GM12878 (cell line): ENCODE data around the gene RPL18. TPM values are rescaled to one million over a fixed set of nuclear protein-coding genes. Genes with fewer than 3 reads are reported as not detected.

Experiments
- BMI1 ChIP-seq: fragments of 450-650 bp; IDR thresholded peaks from 2 replicates; pipeline ENCODE4 v1.6.1; 2016; ENCODE audit warnings: mild to moderate bottlenecking, moderate library complexity, borderline replicate concordance
- CHD4 ChIP-seq: fragments of 200-600 bp; sonication (generic); IDR thresholded peaks from 2 replicates; pipeline ENCODE4 v1.6.1; 2016; ENCODE audit warnings: mild to moderate bottlenecking
- EGR1 ChIP-seq, 2 experiments: IDR thresholded peaks; 1 replicate in 1 of 2; 2 replicates in 1 of 2; pipeline ENCODE4 v1.6.1; 2011 to 2012; ENCODE audit warnings: low read depth in 2 of 2, low read length in 2 of 2, borderline replicate concordance in 1 of 2, mild to moderate bottlenecking in 1 of 2, moderate library complexity in 1 of 2
- EP300 ChIP-seq, 2 experiments: fragments of 150-350 bp in 1 of 2; IDR thresholded peaks; 2 replicates each; pipeline ENCODE4 v1.6.1; 2011 to 2012; ENCODE audit warnings: low read depth in 2 of 2, low read length in 2 of 2, borderline replicate concordance in 1 of 2, improper control_type of control experiment in 1 of 2, inconsistent platforms in 1 of 2; ENCODE audit not compliant: control insufficient read depth in 1 of 2
- GABPA ChIP-seq: IDR thresholded peaks from 2 replicates; pipeline ENCODE4 v1.6.1; 2014; ENCODE audit warnings: antibody characterized with exemption, low read depth, mild to moderate bottlenecking, inconsistent platforms
- MTA2 ChIP-seq: fragments of 450-650 bp; IDR thresholded peaks from 2 replicates; pipeline ENCODE4 v1.6.1; 2016; ENCODE audit warnings: low read depth, mild to moderate bottlenecking, moderate library complexity
- NFIC ChIP-seq: IDR thresholded peaks from 2 replicates; pipeline ENCODE4 v1.6.1; 2012; ENCODE audit warnings: low read depth, mild to moderate bottlenecking, inconsistent platforms, low read length, moderate library complexity
- PAX8 ChIP-seq: fragments of 450-650 bp; IDR thresholded peaks from 2 replicates; pipeline ENCODE4 v1.6.1; 2017; ENCODE audit warnings: mild to moderate bottlenecking, moderate library complexity
- POLR2A ChIP-seq: IDR thresholded peaks from 2 replicates; pipeline ENCODE4 v1.6.1; 2011; ENCODE audit warnings: low read depth, mild to moderate bottlenecking, low read length
- RAD21 ChIP-seq: IDR thresholded peaks from 2 replicates; pipeline ENCODE4 v1.6.1; 2011; ENCODE audit warnings: mild to moderate bottlenecking, low read depth, low read length, moderate library complexity; ENCODE audit not compliant: insufficient read depth
- SMARCA5 ChIP-seq: fragments of 450-650 bp; IDR thresholded peaks from 2 replicates; pipeline ENCODE4 v1.6.1; 2017; ENCODE audit warnings: mild to moderate bottlenecking
- TCF12 ChIP-seq: IDR thresholded peaks from 2 replicates; pipeline ENCODE4 v1.6.1; 2011; ENCODE audit warnings: low read depth, mild to moderate bottlenecking, low read length
- TCF7 ChIP-seq: IDR thresholded peaks from 2 replicates; pipeline ENCODE4 v1.6.1; 2014; ENCODE audit warnings: antibody characterized with exemption, borderline replicate concordance
- ZBED1 ChIP-seq: IDR thresholded peaks from 2 replicates; pipeline ENCODE4 v1.6.1; 2016; ENCODE audit warnings: borderline replicate concordance
- ZNF207 ChIP-seq: fragments of 450-650 bp; IDR thresholded peaks from 2 replicates; pipeline ENCODE4 v1.6.1; 2014; ENCODE audit warnings: antibody characterized with exemption, mild to moderate bottlenecking, borderline replicate concordance
- ZNF24 ChIP-seq: fragments of 450-650 bp; IDR thresholded peaks from 2 replicates; pipeline ENCODE4 v1.6.1; 2017; ENCODE audit warnings: antibody characterized with exemption, mild to moderate bottlenecking
- polyA plus RNA-seq, 11 experiments: library from polyadenylated mRNA; depleted of rRNA in 4 of 11; unstranded in 6 of 11; stranded (reverse) in 5 of 11; fragments of >200 nt; fragmentation: Nextera tagmentation in 4 of 11; fragmentation: Illumina TruSeq in 1 of 11; extraction: Ambion mirVana in 4 of 11; extraction: Trizol in 1 of 11; gene quantifications; 1 replicate in 1 of 11; 2 replicates in 10 of 11; pipeline versions ENCODE4 v1.2.1 to v1.2.3, GENCODE V29; 2011 to 2016; ENCODE audit warnings: inconsistent platforms in 2 of 11, missing spikeins in 2 of 11, low read depth in 1 of 11
- total RNA-seq, 4 experiments: library from RNA; depleted of rRNA in 3 of 4; stranded (reverse); fragments of >200 nt in 3 of 4; fragmentation: Illumina TruSeq in 1 of 4; extraction: Trizol in 1 of 4; gene quantifications; 2 replicates each; pipeline versions ENCODE4 v1.2.1 to v1.2.3, GENCODE V29; 2013 to 2021
- TF ChIP-seq, protein P1 (sequence below): fragments of 450-650 bp; IDR thresholded peaks from 2 replicates; pipeline ENCODE4 v1.6.1; 2016; ENCODE audit warnings: mild to moderate bottlenecking
- TF ChIP-seq, protein P2 (sequence below): IDR thresholded peaks from 2 replicates; pipeline ENCODE4 v1.6.1; 2012; ENCODE audit warnings: low read depth, low read length, improper control_type of control experiment
- TF ChIP-seq, protein P3 (sequence below): fragments of 450-650 bp; IDR thresholded peaks from 2 replicates; pipeline ENCODE4 v1.6.1; 2016; ENCODE audit warnings: mild to moderate bottlenecking, moderate library complexity, borderline replicate concordance
- TF ChIP-seq, protein P4 (sequence below): fragments of 450-650 bp; IDR thresholded peaks from 2 replicates; pipeline ENCODE4 v1.6.1; 2017; ENCODE audit warnings: antibody characterized with exemption, mild to moderate bottlenecking, moderate library complexity
- TF ChIP-seq, protein P5 (sequence below): IDR thresholded peaks from 2 replicates; pipeline ENCODE4 v1.6.1; 2011; ENCODE audit warnings: low read depth, low read length, improper control_type of control experiment, borderline replicate concordance

The RPL18 gene
- total and polyA plus RNA-seq, 10 of the 15 experiments (the other 5 are each of a cell fraction or from before 2014, with no cell fraction given), result 393 to 4,267 (median 2,019) TPM

DNA sequence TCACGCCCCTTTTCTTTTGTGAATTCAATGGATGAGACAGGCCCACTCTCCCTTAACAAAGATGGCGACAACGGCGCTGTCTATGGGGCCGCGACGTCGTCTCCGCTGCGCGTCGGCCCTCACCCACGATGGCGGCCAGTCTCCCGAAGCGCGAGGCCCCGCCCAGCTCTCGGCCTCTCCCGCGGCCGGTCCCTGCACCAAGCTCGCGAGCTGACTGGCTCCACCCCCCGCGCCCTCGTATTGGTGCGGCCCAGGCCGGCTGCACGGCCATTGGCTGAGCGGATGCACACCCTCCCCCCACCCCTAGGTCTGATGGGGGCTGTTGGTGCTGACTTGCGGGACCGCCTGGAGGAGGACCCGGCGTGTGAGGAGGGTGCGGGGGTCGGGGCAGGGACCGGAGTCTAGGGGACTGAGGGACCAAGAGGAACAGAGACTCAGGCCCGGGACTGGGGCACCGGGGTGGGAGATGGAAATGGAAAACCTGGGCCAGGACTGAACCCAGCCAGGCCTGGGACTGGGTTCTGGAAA is 5.2 kb upstream of the RPL18 start (continued):
- no peak for TF ChIP-seq MTA2
- TF ChIP-seq EGR1 (IDR thresholded peaks at IDR 0.05; ENCODE audit: borderline replicate concordance in 1 of 2, low read depth in 2 of 2, low read length in 2 of 2), result no peak
- TF ChIP-seq, protein P1, sequence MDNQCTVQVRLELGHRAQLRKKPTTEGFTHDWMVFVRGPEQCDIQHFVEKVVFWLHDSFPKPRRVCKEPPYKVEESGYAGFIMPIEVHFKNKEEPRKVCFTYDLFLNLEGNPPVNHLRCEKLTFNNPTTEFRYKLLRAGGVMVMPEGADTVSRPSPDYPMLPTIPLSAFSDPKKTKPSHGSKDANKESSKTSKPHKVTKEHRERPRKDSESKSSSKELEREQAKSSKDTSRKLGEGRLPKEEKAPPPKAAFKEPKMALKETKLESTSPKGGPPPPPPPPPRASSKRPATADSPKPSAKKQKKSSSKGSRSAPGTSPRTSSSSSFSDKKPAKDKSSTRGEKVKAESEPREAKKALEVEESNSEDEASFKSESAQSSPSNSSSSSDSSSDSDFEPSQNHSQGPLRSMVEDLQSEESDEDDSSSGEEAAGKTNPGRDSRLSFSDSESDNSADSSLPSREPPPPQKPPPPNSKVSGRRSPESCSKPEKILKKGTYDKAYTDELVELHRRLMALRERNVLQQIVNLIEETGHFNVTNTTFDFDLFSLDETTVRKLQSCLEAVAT, result no peak
- TF ChIP-seq TCF7, result no peak
- TF ChIP-seq RAD21, result no peak
- no peak for TF ChIP-seq ZNF24
- TF ChIP-seq, protein P2, sequence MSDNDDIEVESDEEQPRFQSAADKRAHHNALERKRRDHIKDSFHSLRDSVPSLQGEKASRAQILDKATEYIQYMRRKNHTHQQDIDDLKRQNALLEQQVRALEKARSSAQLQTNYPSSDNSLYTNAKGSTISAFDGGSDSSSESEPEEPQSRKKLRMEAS, result 0 out of 2 replicates have a peak, but pooled peaks have one; percentile 36
- TF ChIP-seq, protein P3, sequence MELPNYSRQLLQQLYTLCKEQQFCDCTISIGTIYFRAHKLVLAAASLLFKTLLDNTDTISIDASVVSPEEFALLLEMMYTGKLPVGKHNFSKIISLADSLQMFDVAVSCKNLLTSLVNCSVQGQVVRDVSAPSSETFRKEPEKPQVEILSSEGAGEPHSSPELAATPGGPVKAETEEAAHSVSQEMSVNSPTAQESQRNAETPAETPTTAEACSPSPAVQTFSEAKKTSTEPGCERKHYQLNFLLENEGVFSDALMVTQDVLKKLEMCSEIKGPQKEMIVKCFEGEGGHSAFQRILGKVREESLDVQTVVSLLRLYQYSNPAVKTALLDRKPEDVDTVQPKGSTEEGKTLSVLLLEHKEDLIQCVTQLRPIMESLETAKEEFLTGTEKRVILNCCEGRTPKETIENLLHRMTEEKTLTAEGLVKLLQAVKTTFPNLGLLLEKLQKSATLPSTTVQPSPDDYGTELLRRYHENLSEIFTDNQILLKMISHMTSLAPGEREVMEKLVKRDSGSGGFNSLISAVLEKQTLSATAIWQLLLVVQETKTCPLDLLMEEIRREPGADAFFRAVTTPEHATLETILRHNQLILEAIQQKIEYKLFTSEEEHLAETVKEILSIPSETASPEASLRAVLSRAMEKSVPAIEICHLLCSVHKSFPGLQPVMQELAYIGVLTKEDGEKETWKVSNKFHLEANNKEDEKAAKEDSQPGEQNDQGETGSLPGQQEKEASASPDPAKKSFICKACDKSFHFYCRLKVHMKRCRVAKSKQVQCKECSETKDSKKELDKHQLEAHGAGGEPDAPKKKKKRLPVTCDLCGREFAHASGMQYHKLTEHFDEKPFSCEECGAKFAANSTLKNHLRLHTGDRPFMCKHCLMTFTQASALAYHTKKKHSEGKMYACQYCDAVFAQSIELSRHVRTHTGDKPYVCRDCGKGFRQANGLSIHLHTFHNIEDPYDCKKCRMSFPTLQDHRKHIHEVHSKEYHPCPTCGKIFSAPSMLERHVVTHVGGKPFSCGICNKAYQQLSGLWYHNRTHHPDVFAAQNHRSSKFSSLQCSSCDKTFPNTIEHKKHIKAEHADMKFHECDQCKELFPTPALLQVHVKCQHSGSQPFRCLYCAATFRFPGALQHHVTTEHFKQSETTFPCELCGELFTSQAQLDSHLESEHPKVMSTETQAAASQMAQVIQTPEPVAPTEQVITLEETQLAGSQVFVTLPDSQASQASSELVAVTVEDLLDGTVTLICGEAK, result no peak
- TF ChIP-seq ZBED1, result no peak
- no peak for TF ChIP-seq BMI1
- TF ChIP-seq ZNF207, result no peak
- peak; percentile 64 for TF ChIP-seq POLR2A
- no peak for TF ChIP-seq NFIC
- TF ChIP-seq CHD4, result no peak
- TF ChIP-seq GABPA, result no peak
- TF ChIP-seq, protein P4, sequence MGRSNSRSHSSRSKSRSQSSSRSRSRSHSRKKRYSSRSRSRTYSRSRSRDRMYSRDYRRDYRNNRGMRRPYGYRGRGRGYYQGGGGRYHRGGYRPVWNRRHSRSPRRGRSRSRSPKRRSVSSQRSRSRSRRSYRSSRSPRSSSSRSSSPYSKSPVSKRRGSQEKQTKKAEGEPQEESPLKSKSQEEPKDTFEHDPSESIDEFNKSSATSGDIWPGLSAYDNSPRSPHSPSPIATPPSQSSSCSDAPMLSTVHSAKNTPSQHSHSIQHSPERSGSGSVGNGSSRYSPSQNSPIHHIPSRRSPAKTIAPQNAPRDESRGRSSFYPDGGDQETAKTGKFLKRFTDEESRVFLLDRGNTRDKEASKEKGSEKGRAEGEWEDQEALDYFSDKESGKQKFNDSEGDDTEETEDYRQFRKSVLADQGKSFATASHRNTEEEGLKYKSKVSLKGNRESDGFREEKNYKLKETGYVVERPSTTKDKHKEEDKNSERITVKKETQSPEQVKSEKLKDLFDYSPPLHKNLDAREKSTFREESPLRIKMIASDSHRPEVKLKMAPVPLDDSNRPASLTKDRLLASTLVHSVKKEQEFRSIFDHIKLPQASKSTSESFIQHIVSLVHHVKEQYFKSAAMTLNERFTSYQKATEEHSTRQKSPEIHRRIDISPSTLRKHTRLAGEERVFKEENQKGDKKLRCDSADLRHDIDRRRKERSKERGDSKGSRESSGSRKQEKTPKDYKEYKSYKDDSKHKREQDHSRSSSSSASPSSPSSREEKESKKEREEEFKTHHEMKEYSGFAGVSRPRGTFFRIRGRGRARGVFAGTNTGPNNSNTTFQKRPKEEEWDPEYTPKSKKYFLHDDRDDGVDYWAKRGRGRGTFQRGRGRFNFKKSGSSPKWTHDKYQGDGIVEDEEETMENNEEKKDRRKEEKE, result no peak
- no peak for TF ChIP-seq SMARCA5
- TF ChIP-seq PAX8, result no peak
- TF ChIP-seq TCF12, result 0 out of 2 replicates have a peak, but pooled peaks have one; percentile 4
- TF ChIP-seq EP300 (IDR thresholded peaks at IDR 0.05; ENCODE audit: borderline replicate concordance in 1 of 2, control insufficient read depth in 1 of 2, low read depth in 2 of 2, low read length in 2 of 2), result no peak
- TF ChIP-seq, protein P5, sequence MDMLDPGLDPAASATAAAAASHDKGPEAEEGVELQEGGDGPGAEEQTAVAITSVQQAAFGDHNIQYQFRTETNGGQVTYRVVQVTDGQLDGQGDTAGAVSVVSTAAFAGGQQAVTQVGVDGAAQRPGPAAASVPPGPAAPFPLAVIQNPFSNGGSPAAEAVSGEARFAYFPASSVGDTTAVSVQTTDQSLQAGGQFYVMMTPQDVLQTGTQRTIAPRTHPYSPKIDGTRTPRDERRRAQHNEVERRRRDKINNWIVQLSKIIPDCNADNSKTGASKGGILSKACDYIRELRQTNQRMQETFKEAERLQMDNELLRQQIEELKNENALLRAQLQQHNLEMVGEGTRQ, result no peak
